Activated CD8-positive, alpha-beta memory T cell treated with anti-CD3 and anti-CD28 coated beads, Interleukin-2, amount 50 U/mL, for 4 hours (primary cell): ENCODE results near the gene ZNF101.

Experiments used
- DNase-seq: peaks from one replicate; pipeline ENCODE4 v3.0.0-alpha.2; 2020

Gene ZNF101

GRCh38 chr19:19642506-19643157, 26.0 kb upstream of the ZNF101 start:
- peak; percentile 58 for DNase-seq

- DNase-seq: peak; percentile 91
These were observed 25.2 kb upstream of the ZNF101 start, which contains the start of gene GMIP for GRCh38 chr19:19643158-19644053. Gene GMIP (minus strand): TSS chr19:19643657. CDS start chr19:19643529, 128 bp downstream.

GRCh38 chr19:19644054-19644388, 24.6 kb upstream of the ZNF101 start:
- no peak for DNase-seq

GRCh38 chr19:19645233-19645870, 23.3 kb upstream of the ZNF101 start:
- DNase-seq: no peak

GRCh38 chr19:19647037-19647835, 21.4 kb upstream of the ZNF101 start:
- DNase-seq: no peak

GRCh38 chr19:19649155-19649554, 19.5 kb upstream of the ZNF101 start:
- DNase-seq: no peak

- no peak for DNase-seq
These were observed 19.1 kb upstream of the ZNF101 start for GRCh38 chr19:19649580-19649995.

GRCh38 chr19:19650331-19650730, 18.3 kb upstream of the ZNF101 start:
- no peak for DNase-seq

- no peak for DNase-seq
These were observed 17.6 kb upstream of the ZNF101 start for GRCh38 chr19:19651076-19651475.

GRCh38 chr19:19652482-19653295, 15.9 kb upstream of the ZNF101 start:
- no peak for DNase-seq

- DNase-seq: no peak
These were observed 15.0 kb upstream of the ZNF101 start for GRCh38 chr19:19653597-19654147.

- no peak for DNase-seq
These were observed 14.2 kb upstream of the ZNF101 start for GRCh38 chr19:19654441-19654840.

- no peak for DNase-seq
These were observed 13.5 kb upstream of the ZNF101 start for GRCh38 chr19:19655051-19655594.

GRCh38 chr19:19655641-19656343, 12.8 kb upstream of the ZNF101 start:
- DNase-seq: no peak

GRCh38 chr19:19656451-19657396, 11.9 kb upstream of the ZNF101 start:
- no peak for DNase-seq

GRCh38 chr19:19657397-19657783, 11.2 kb upstream of the ZNF101 start:
- DNase-seq: no peak

- no peak for DNase-seq
These were observed 8.9 kb upstream of the ZNF101 start for GRCh38 chr19:19659646-19660245.

- DNase-seq: no peak
These were observed 7.4 kb upstream of the ZNF101 start for GRCh38 chr19:19661141-19661674.
